Activated CD8-positive, alpha-beta memory T cell treated with anti-CD3 and anti-CD28 coated beads, Interleukin-2, amount 10 ng/mL, durations not matched to agents 7 days and 5 days (primary cell): ENCODE results near the gene NR2F2. TPM values are rescaled to one million over a fixed set of nuclear protein-coding genes. Genes with fewer than 3 reads are reported as not detected.
"Not testable (repeated sequence)": the region's sequence is repeated elsewhere in the genome, so short reads cannot be mapped to it uniquely, and the experiment has no call there.

Experiments
- ATAC-seq: fragments of 150-1000 bp; cut with Tn5 transposase; one replicate; pipeline ENCODE4 v1.10.0; 2021; ENCODE audit warnings: moderate library complexity
- CTCF ChIA-PET: fragments of 350-600 bp; sonication (Branson Sonifier 250); formaldehyde crosslinking; loops from one replicate; lab custom pipeline; 2021; ENCODE audit warnings: antibody characterized with exemption; lab: Charles Lee
- DNase-seq: peaks from one replicate; pipeline ENCODE4 v3.0.0-alpha.2; 2020
- H3K27ac Mint-ChIP-seq: one replicate; pipeline ENCODE4 v1.8.0; 2021; ENCODE audit warnings: mild to moderate bottlenecking, mixed read lengths
- H3K27me3 Mint-ChIP-seq: one replicate; pipeline ENCODE4 v1.8.0; 2021; ENCODE audit warnings: mixed read lengths
- H3K36me3 Mint-ChIP-seq: one replicate; pipeline ENCODE4 v1.8.0; 2021; ENCODE audit warnings: mild to moderate bottlenecking, mixed read lengths
- H3K4me1 Mint-ChIP-seq: one replicate; pipeline ENCODE4 v1.8.0; 2021; ENCODE audit warnings: mixed read lengths
- H3K4me3 Mint-ChIP-seq: one replicate; pipeline ENCODE4 v1.8.0; 2021; ENCODE audit warnings: mild to moderate bottlenecking, moderate library complexity, mixed read lengths
- H3K9me3 Mint-ChIP-seq: one replicate; pipeline ENCODE4 v1.8.0; 2022; ENCODE audit warnings: low read depth, mixed read lengths
- total RNA-seq, 2 experiments: library from RNA; stranded (reverse); gene quantifications; one replicate each; pipeline ENCODE4 v1.2.3, GENCODE V29; 2021

The NR2F2 gene
- total RNA-seq, 2 experiments from 2014 or later = not detected

- Mint-ChIP-seq H3K27me3 (peaks cover 84% of the 10 kb centered on the region), H3K4me3 (no peak overlapping the region), H3K4me1 (peaks cover 16% of the 10 kb centered on the region), H3K27ac (no peak overlapping the region), H3K36me3 (no peaks in the 10 kb centered on the region), H3K9me3 (no peaks in the 10 kb centered on the region)
- no peak for ATAC-seq
- CTCF ChIA-PET = no interaction called here
- DNase-seq = no peak
These were observed 31.0 kb downstream of the NR2F2 start for GRCh38 chr15:96361309-96362010.

GRCh38 chr15:96362011-96362754 is 31.7 kb downstream of the NR2F2 start:
- H3K27ac Mint-ChIP-seq = peak overlapping the region; percentile 44

DNA sequence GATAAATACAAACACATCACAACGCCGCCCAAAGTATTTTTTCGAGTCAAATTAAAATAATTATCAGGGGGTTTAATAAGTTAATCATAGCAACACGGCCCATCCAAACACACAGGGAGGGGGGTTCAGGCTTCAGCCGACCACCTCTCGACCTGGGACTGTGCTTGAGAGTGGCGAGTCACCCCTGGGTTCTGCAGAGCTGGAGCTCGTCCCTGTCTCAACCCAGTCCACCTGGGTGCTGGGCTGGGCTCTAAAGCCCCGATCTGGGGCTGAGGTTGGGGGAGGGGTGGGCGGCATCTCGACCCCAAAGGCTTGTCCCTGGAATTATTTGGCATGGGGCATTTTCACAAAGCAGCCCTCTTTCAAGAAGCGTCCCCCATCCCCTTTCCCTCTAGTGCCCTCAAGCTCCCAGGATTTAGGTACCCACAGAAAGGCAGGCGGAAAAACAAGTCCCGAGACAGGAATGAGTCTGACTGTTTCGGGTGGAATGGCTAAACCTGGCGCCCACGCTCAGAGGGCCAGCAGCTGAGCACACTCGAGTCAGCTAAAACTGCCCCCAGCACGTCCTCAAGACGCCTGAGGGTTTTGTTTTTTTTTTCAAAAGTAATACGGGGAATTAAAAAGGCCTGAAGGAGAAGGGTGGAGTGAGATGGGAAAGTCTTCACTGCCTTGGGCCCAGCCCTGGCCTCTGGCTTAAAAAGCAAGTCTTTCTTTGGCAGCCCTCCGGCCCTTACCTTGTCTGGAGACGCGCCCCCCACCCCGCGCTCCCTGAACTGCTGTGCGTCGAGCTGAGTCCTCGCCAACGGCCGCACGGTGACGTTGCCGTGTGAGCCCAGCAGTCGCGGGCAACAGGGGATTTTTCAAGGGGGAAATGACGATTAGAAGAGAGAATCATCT is 32.5 kb downstream of the NR2F2 start:
- ATAC-seq (no peak), DNase-seq (no peak)
- H3K27ac Mint-ChIP-seq = no peak overlapping the region
- H3K36me3 Mint-ChIP-seq = peaks cover 2% of the 10 kb centered on the region
- CTCF ChIA-PET = no interaction called here
- H3K27me3 Mint-ChIP-seq = peaks cover 89% of the 10 kb centered on the region
- H3K9me3 Mint-ChIP-seq = no peaks in the 10 kb centered on the region
- peaks cover 4% of the 10 kb centered on the region for H3K4me1 Mint-ChIP-seq
- H3K4me3 Mint-ChIP-seq = no peak overlapping the region

More at GRCh38 chr15:96362011-96362754, 31.7 kb downstream of the NR2F2 start:
- H3K9me3 Mint-ChIP-seq = no peaks in the 10 kb centered on the region
- peaks cover 10% of the 10 kb centered on the region for H3K4me1 Mint-ChIP-seq
- H3K27me3 Mint-ChIP-seq = peaks cover 87% of the 10 kb centered on the region
- CTCF ChIA-PET = no interaction called here
- no peak for DNase-seq
- H3K4me3 Mint-ChIP-seq = no peak overlapping the region
- H3K36me3 Mint-ChIP-seq = no peaks in the 10 kb centered on the region
- no peak for ATAC-seq

GRCh38 chr15:96363707-96364106 is 33.2 kb downstream of the NR2F2 start:
- ATAC-seq = no peak
- H3K4me3 Mint-ChIP-seq = no peak overlapping the region
- DNase-seq = no peak
- no peaks in the 10 kb centered on the region for H3K9me3 Mint-ChIP-seq
- no peaks in the 10 kb centered on the region for H3K4me1 Mint-ChIP-seq
- CTCF ChIA-PET = no interaction called here
- H3K27ac Mint-ChIP-seq = no peak overlapping the region
- H3K27me3 Mint-ChIP-seq = peaks cover 89% of the 10 kb centered on the region
- H3K36me3 Mint-ChIP-seq = peaks cover 2% of the 10 kb centered on the region

GRCh38 chr15:96365781-96366525 is 35.5 kb downstream of the NR2F2 start:
- H3K36me3 Mint-ChIP-seq = peaks cover 2% of the 10 kb centered on the region
- CTCF ChIA-PET = no interaction called here
- H3K4me3 Mint-ChIP-seq = no peak overlapping the region
- H3K9me3 Mint-ChIP-seq = no peaks in the 10 kb centered on the region
- DNase-seq (no peak), ATAC-seq (no peak)
- H3K4me1 Mint-ChIP-seq = no peaks in the 10 kb centered on the region
- no peak overlapping the region for H3K27ac Mint-ChIP-seq
- peaks cover 92% of the 10 kb centered on the region for H3K27me3 Mint-ChIP-seq

GRCh38 chr15:96366526-96366877 is 36.0 kb downstream of the NR2F2 start:
- ATAC-seq (no peak), DNase-seq (no peak)
- no peaks in the 10 kb centered on the region for H3K9me3 Mint-ChIP-seq
- no peak overlapping the region for H3K4me3 Mint-ChIP-seq
- H3K27ac Mint-ChIP-seq = no peak overlapping the region
- CTCF ChIA-PET = no interaction called here
- peaks cover 89% of the 10 kb centered on the region for H3K27me3 Mint-ChIP-seq
- H3K4me1 Mint-ChIP-seq = no peaks in the 10 kb centered on the region
- peaks cover 2% of the 10 kb centered on the region for H3K36me3 Mint-ChIP-seq

- CTCF ChIA-PET = no interaction called here
- no peak for DNase-seq
- H3K4me1 Mint-ChIP-seq = no peaks in the 10 kb centered on the region
- no peak for ATAC-seq
- no peak overlapping the region for H3K4me3 Mint-ChIP-seq
- peaks cover 83% of the 10 kb centered on the region for H3K27me3 Mint-ChIP-seq
- no peaks in the 10 kb centered on the region for H3K9me3 Mint-ChIP-seq
- peaks cover 2% of the 10 kb centered on the region for H3K36me3 Mint-ChIP-seq
- H3K27ac Mint-ChIP-seq = peak overlapping the region; percentile 37
These were observed 37.1 kb downstream of the NR2F2 start for GRCh38 chr15:96367311-96368200.

- no peaks in the 10 kb centered on the region for H3K9me3 Mint-ChIP-seq
- H3K4me1 Mint-ChIP-seq = no peaks in the 10 kb centered on the region
- H3K36me3 Mint-ChIP-seq = peaks cover 2% of the 10 kb centered on the region
- peaks cover 65% of the 10 kb centered on the region for H3K27me3 Mint-ChIP-seq
- CTCF ChIA-PET = no interaction called here
- ATAC-seq = no peak
- H3K27ac Mint-ChIP-seq = no peak overlapping the region
- no peak overlapping the region for H3K4me3 Mint-ChIP-seq
- no peak for DNase-seq
These were observed 38.9 kb downstream of the NR2F2 start for GRCh38 chr15:96369351-96369750.

- H3K4me3 Mint-ChIP-seq = no peak overlapping the region
- ATAC-seq = no peak
- no peak for DNase-seq
- H3K9me3 Mint-ChIP-seq = no peaks in the 10 kb centered on the region
- peaks cover 2% of the 10 kb centered on the region for H3K36me3 Mint-ChIP-seq
- no peaks in the 10 kb centered on the region for H3K4me1 Mint-ChIP-seq
- CTCF ChIA-PET = no interaction called here
- H3K27ac Mint-ChIP-seq = no peak overlapping the region
- H3K27me3 Mint-ChIP-seq = peaks cover 59% of the 10 kb centered on the region
These were observed 39.5 kb downstream of the NR2F2 start for GRCh38 chr15:96369825-96370621.

- CTCF ChIA-PET = no interaction called here
- H3K27me3 Mint-ChIP-seq = peaks cover 39% of the 10 kb centered on the region
- H3K4me3 Mint-ChIP-seq = no peak overlapping the region
- no peaks in the 10 kb centered on the region for H3K4me1 Mint-ChIP-seq
- peaks cover 2% of the 10 kb centered on the region for H3K36me3 Mint-ChIP-seq
- no peaks in the 10 kb centered on the region for H3K9me3 Mint-ChIP-seq
- no peak overlapping the region for H3K27ac Mint-ChIP-seq
- DNase-seq (no peak), ATAC-seq (no peak)
These were observed 42.1 kb downstream of the NR2F2 start for GRCh38 chr15:96372554-96372953.

- CTCF ChIA-PET = no interaction called here
- no peak for DNase-seq
- Mint-ChIP-seq H3K4me3 (no peak overlapping the region), H3K27me3 (peaks cover 21% of the 10 kb centered on the region), H3K36me3 (no peaks in the 10 kb centered on the region), H3K4me1 (no peaks in the 10 kb centered on the region), H3K27ac (no peak overlapping the region), H3K9me3 (no peaks in the 10 kb centered on the region)
- ATAC-seq = no peak
These were observed 44.0 kb downstream of the NR2F2 start for GRCh38 chr15:96374499-96374898.

DNA sequence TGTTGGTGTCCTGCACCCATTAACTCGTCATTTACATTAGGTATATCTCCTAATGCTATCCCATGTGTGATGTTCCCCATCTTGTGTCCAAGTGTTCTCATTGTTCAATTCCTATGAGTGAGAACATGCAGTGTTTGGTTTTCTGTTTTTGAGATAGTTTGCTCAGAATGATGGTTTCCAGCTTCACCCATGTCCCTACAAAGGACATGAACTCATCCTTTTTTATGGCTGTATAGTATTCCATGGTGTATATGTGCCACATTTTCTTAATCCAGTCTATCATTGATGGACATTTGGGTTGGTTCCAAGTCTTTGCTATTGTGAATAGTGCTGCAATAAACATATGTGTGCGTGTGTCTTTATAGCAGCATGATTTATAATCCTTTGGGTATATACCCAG is 49.1 kb downstream of the NR2F2 start:
- DNase-seq, ATAC-seq, H3K27me3 Mint-ChIP-seq, H3K9me3 Mint-ChIP-seq, H3K4me1 Mint-ChIP-seq, H3K36me3 Mint-ChIP-seq, H3K27ac Mint-ChIP-seq, CTCF ChIA-PET, H3K4me3 Mint-ChIP-seq: not testable (repeated sequence)
